Activated T-helper 9 cell treated with anti-CD3 and anti-CD28 coated beads, Interleukin-2, amount 50 U/mL, for 16 hours (primary cell): ENCODE measurements around the gene CPZ.

Experiments
- DNase-seq: peaks from one replicate; pipeline ENCODE4 v3.0.0-alpha.2; 2020; ENCODE audit warnings: low read depth

The CPZ gene

DNA sequence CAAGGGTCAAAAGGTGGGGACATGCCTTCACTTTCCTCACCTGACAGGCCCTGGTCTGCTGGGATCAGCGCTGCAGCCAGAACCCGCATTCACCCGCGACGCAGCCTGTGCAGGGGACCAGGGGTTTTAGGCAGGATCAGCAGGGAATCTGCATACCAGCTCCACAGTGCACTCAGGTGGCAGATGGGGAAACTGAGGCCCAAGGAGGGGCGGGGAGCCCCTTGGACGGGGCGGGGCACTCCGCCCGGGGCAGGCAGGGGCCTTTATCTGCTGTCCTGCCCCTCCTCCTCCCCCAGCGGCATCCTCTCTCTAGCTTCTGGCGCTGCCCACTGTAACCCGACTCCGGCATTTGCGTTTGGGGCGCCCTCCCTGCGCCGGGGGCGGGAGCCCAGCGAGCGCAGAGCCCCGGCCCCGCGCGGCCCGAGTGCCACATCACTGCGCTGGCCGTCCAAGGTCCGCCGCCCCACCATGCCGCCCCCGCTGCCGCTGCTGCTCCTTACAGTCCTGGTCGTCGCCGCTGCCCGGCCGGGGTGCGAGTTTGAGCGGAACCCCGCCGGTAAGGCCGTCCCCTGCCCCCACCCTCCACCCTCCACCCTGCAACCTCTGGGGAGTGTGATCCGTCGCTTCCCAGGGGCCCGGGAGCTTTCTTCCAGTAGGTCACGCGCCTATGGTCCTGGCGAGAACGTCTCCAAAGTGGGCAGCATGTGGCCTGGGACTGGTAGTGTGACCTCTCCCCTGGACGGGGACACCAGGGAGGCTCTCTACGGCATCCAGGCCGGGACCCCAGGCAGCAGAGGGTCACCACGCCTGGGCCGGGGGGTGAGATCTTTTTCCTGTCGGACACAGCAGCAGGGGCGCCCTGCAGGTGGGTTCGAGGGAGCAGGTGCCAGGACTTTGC is at the start of gene CPZ:
Gene CPZ, plus strand, starts transcription at position 400 of the 898 bp plus-strand sequence. Its CDS starts 69 bp downstream, at position 469.
- no peak for DNase-seq

DNA sequence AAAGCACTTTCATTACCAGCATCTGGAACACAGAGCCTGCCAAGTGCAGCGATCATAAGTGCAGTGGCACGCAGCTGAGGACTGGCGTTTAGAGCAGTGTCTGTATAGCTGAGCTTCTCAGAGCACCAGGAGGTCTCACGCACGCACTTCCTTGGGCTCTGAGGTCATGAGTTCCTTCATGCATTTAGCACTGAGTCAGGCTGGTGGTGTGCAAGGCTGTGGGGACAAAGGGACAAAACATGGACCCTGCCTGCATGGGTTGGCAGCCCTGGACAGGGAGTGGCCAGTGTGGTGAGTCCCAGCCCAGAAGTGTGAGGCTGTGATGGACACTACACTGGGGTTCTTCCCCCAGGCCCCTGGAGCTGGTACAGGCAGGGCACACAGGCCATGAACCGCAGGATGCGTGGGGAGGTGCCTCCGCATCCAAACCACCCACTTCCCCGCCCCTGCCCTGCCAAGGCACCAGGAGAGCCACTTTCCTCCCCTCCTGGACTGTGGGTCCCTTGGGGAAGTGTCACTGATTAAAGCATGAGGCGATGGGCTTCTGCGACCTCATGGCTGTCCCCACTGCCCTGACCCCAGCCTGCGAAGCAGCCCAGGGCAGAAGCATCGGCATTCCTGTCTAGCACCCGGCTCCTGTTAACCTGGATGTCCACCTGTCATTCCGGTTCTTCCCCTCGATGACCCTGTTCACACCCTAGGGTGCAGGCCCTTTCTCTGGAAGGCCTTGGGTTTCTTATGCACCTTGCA is 49.6 kb upstream of the CPZ start:
- no peak for DNase-seq

DNA sequence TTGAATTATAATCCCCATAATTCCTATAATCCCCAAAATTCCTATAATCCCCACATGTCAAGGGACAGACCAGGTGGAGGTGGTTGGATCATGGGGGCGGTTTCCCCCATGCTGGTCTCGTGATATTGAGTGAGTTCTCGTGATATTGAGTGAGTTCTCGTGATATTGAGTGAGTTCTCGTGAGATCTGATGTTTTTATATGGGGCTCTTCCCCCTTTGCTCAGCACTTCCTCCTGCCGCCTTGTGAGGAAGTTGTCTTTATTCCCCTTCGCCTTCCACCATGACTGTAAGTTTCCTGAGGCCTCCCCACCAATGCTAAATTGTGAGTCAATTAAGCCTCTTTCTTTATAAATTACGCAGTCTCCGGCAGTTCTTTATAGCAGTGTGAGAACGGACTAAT is 48.9 kb upstream of the CPZ start:
- DNase-seq, result no peak

DNA sequence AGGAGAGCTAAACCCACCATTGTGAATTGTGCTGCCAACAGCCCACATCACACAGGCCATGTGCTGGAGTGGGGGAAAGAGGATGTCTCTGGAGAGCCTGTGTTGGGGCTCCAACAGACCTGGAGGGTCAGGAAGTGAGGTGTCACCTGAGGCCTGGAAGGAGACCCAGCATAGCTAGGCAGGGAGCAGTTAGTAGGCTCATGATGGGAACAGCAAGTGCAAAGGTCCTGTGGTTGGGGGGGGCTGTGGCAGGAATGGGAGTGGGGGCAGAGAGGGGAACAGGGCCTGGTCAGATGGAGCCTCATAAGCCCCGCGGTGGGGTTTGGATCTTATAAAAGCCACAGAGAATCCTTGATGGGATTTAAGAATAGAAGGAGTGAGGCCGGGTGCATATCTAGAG is 48.3 kb upstream of the CPZ start:
- DNase-seq, result no peak

DNA sequence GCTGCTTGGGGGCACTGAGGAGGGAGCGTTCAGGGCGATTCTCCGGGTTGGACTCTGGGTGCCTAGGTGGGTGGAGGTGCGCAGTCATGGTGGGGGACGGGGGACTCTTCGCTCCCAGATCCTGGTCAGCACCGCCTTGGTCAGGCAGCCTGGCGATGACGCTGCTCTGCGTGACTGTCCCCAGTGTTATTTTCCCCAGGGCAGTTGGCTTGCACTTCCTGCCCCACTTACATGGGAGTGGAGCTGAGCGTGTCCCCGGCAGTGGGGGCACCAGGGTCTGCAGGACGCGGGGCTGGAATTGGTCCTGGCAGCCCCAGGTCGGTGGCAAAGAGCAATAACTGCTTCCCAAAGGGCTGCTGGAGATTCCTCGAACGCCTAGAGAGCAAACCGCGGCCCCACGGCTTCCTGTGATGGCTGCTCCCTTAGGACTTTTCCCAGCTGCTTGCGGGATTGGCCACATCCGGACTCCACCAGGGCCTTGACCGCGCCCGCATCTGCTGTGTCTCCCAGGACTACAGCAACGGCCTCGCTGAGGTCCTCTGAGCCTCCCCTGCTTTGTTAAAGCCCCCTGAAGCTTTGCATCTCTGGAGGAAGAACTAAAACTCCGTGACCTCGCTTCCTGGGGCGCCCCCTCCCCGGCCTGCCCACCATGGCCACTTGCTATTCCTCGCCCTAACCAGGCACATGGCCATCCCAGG is 47.7 kb upstream of the CPZ start:
- no peak for DNase-seq

DNA sequence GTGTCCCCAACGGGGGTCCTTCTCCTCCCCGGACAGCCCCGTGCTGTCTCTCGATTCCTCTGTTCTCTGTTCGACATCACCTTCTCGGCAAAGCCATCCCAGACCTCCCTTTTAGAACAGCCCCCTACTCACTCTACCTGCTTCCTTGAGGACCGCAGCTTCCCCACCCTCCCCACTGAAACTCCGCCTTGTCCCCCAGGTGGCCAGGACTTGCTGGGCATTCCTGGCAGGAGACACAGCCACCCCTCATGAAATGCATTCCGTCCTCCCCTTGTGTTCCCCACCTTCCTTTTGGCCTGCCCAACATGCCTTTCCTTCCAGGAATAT is 47.2 kb upstream of the CPZ start:
- DNase-seq, result no peak

DNA sequence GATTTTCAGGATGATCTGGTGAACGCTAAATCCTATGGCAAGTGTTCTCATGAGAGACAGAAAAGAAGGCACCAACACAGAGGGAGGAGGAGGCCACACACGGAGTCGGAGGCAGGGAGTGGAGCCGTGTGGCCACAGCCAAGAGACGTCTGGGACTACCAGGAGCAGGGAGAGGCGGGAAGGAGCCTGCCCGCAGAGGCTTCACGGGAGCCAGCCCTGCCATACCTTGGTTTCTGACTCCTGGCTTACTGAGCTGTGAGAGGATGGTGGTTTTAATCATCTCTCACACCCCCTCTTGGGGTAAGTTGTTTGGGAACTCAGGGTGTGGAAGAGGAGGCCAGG is 45.8 kb upstream of the CPZ start:
- DNase-seq, result no peak

DNA sequence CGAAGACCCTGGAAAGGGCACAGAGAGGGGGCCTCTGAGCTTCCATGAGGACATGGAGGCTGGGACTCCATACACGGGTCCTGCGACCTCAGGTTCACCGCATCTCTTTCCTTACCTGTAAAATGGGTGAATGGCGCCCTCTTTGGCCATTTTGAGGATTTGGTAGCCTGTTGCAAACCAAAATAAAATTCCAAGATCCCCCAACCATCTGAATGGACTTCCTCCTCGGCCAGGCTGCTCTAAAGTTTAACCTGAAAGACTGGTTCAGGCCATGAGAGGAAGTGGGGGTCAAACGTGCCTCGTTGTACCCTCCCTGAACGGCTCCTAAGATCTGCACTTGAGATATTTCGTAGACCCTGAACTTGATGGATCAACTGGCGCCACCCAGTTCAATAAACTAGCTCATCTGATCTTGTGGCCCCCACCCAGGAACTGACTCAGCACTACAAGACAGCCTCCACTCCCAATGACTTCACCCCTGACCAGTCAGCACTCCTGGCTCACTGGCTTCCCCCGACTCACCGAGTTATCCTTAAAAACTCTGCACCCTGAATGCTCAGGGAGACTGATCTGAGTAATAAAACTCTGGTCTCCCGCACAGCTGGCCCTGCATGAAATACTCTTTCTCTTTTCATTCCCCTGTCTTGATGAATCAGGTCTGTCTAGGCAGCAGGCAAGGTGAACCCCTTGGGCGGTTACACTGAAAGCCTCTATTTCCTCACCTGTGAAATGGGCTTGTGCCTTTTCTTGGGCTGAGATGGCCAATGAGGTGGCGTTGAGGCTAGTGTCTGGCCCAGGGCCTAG is 45.3 kb upstream of the CPZ start:
- DNase-seq, result no peak

DNA sequence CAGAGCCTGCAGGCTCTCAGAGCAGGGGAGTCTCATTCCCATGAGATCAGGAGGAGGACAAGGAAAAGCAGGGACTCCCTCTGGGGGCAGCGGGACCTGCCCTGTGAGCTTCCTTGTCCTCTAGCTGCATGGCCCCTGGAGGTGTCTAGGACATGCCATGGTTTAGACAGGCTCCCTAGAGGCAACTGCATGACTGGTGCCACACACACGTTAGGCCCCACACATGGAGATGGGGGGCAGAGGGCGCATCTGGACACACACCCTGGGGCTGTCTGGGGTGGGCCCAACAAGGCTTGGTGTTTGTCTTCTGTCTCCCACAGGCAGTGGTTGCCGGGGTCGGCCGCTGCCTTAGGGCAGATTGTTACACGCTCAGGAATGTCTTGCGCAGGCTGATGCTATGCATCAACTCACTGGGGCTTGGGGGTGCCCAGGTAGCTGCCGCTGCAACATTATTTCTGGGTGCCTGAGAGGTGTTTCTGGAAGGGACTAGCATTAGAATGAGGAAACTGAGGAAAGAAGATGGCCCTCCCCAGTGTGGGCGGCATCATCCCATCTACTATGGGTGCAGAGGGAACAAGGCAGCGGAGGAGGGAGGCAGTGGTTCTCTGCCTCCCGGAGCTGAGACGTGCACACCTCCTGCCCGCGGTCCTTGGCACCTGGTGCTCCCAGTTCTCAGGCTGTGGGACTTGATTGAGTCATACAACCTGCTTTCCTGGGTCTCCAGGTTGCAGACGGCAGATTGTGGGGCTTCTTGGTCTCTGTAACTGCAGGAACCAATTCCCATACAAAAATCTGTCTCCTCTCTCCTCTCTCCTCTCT is 44.4 kb upstream of the CPZ start:
- no peak for DNase-seq

DNA sequence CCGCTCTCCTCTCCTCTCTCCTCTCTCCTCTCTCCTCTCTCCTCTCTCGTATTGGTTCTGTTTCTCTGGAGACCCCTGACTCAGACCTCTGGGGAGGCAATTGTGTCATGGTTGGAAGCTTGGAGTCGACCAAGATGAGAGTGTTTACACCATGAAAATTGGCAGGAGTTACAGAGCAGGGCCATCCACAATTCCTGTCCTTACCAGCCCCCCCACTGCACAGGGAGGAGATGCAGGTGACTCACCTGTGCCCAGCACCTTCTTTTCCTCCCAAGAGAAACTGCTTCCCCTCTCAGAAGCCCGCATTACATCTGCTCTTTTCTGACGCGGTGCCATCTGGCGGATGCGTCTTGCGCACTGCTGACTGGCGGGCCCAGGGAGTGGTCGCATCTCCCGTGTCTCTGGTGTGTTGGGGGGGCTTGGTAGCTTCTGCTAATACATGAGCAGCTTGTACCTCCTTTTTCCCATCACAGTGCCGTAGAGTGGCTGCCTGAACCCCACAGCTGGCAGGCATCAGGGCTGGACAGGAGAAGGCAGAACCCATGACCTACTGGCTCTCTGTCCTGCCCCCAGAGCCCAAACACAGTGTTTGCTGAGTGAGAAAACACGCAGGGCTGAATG is 43.7 kb upstream of the CPZ start:
- DNase-seq, result no peak

DNA sequence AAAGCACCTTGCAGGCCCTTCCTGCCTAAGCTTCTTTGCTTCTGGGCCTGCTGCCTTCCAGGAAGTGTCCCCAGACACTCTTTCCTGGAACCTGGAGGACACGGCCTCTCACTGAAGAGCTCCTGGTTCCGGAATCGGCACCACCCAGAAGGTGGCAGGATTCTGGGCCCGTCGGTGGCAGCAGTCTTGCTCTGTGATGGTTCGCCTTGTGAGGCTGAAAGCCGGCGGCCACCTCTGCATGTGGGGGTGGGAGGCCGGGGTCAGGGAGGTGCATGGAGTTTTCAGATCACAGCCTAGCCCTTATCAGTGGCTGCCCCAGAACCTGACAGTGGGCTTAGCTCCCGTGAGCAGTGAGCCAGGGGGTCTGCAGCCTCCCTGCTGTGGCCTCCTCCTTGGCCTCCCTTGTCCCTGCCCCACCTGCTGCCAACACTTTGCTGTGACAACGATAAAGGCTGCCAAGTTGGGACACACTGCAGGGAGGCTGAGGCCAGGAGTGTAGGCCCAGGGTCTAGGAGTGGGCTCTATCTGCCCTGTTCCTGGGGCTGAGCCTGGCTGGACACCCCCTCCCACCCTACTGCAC is 43.1 kb upstream of the CPZ start:
- no peak for DNase-seq

DNA sequence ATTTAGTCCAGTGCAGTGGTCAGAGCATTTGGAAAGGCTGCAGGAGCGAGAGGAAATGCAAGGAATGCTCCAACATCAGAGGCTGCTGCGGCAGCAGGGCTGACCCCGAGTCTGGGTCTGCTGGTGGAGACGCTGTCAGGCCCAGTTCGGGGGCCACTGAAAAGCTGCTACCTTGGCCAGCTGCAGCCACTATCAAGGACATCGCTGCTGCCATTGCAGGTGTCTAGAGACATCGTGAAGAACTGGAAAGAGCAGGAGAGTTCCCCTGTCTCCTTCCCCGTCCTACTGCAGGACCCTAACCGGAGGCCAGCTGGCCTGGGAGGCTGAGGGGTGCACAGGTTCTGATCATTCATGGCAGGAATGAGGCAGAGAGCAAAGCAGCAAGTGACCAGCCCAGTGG is 41.9 kb upstream of the CPZ start:
- no peak for DNase-seq

DNA sequence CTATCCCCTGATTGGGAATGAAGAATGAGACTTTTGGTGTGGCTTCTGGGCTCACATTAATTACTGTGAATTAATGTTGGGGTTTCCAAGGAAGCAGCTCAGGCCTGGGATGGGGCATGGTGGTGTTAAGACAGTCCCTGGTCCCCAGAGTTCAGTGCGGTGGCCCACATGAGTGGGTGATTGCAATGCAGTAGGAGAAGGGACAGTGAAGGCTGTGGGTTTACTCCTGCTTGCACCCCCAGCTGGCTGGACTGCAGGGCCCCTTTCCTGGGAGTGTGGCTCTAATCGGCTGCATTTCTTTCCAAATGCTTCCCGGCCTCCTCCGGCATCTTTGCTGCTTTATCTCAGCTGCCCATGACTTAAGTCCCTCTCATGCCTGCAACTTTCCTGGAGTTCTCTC is 40.5 kb upstream of the CPZ start:
- no peak for DNase-seq

DNA sequence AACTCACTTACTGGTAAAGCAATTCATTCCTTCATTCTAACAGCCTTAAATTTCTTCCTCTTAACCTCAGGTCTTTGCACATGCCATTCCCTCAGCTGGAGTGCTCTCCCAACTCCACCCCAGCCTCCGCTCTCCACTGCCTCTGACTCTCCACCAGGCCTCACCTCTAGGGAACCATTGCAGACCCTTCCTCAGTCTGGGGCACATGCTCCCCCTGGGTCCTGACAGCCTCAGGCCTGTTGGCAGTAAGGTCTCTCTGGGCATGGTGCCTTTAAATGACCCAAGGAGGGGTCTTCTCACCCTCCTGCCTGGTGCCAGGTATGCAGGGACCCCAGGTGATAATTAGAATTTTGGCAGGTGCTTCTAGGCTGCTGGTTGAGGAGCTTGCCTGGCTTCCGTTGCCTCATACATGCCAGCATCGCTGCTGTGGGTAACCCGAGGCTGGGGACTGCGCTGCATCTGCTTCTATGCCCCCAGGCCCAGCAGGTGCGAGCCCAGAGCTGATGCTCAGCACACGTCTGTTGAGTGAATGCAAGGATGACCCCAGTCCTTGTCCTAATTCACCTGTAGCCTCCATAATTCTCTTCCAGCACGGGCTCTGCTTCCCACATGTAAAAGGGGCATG is 39.9 kb upstream of the CPZ start:
- DNase-seq, result no peak

DNA sequence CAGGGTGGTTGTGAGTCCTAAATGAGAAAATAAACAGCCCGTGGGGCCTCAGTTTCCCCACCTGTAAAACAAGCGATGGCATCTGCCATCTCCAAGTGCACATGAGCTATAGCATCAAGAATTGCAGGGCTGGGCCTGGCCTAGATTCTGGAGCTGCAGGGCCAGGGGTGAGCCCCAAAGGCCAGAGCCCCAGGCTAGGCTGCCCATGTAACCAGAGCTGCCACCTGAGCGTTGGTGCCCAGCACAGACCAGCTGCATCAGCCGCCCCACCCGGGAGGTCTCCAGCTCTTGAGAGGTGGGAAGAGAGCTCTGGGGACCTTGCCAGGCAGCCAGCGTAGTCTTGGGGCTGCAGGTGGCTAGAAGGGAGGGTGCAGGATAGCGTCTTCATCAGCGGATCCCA is 39.3 kb upstream of the CPZ start:
- DNase-seq, result no peak

DNA sequence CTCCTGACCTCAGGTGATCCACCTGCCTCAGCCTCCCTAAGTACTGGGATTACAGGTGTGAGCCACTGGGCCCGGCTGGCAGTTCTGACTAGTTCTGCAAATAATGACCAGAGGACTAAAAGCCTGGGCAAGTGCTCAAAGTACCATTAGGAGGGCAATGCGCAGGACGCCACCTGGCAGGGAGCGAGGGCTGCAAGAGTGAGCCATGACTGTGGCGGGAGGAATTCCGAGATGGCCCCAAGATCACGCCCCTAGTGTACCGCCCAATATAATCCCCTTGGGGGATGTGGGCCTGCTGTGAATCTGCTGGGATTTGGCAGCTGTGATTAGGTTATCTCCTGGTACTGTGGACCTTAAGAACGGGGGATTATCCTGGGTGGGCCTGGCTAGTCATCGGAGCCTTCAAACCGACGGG is 38.6 kb upstream of the CPZ start:
- no peak for DNase-seq

DNA sequence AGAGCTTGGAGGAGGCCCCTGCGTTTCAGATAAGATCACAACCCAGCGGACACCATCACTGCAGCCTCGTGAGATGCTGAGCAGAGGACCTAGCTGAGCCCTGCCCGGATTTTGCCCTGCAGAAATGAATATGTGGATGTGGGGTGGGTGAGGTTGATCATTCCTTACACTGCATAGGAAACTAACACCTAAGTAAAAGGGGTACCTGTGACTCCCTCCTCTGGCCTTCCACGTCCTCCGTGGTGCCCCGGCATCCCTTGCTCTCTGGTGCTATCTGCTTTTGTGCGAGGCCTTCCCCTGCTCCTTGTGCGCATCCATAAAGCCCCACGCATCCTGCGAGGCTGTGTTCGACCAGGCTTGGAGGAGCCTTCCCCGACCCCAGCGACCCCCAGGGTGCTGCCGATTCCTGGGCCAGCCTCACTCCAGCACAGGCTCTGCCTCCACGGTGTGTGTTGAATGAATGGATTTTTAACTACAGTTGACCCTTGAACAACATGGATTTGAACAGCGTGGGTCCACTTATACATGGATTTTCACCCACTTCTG is 37.9 kb upstream of the CPZ start:
- no peak for DNase-seq

DNA sequence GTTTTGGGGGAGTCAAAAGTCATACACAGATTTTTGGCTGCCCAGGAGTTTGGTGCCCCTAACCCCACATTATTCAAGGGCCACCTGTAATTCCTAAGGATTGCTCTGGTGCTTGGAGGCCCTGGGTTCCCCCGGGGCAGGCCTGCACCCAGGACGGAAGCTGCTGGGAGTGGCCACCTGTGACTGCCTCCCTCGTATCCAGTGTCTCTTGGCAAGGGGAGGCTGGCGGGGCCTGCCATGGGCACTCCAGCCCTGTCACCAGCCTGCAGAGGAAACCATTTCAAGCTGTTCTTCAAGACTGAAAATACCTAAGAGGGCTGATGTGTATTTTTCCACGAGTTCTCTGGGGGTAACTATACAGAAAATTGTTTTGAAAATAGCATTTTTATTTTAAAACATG is 36.8 kb upstream of the CPZ start:
- DNase-seq, result no peak

DNA sequence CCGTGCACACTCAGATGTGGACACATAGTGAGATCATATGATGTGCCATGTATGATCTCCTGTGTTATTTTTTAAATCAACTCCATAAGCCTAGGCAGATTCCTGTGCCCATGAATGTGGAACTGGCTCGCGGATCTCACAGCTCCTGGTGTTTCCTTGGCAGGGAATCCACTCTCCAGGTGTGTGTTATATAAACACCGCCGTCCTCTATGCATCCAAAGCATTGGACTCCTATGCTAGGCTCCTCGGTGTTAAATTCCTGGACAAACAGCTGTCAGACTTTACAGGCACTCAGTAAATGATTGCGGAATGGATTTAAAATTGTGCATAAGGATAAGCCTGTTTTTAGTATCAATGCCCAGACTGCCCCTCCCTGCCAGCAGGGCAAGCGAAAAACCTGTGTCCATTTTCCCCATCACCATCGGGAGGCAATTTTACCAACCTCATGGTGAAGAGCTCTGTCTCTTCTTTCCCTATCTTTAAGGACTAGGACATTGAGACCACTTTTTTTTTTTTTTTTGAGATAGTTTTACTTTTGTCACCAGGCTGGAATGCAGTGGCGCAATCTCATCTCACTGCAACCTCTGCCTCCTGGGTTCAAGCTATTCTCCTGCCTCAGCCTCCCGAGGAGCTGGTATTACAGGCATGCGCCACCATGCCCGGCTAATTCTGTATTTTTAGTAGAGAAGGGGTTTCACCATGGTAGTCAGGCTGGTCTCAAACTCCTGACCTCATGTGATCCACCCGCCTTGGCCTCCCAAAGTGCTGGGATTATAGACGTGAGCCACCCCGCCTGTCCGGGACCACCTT is 36.0 kb upstream of the CPZ start:
- DNase-seq, result no peak
